LHCN-M2 (cell line): ENCODE data around the gene COQ4. TPM values are rescaled to one million over a fixed set of nuclear protein-coding genes. Genes with fewer than 3 reads are reported as not detected.

ENCODE experiments used
- DNase-seq: peaks from one replicate; pipeline ENCODE4 v3.0.0-alpha.2; 2012; ENCODE audit warnings: low read depth
- total RNA-seq: library from RNA; depleted of rRNA; stranded (reverse); fragments of >200 nt; gene quantifications from 2 replicates; pipeline ENCODE4 v1.2.3, GENCODE V29; 2014

Gene COQ4
- total RNA-seq, 1 experiment from 2014 or later = 40.1 TPM

- DNase-seq = no peak
Measured at GRCh38 chr9:128340691-128341434, 18.2 kb downstream of the COQ4 start.

- peak; percentile 69 for DNase-seq
Measured at GRCh38 chr9:128341435-128341849, 18.8 kb downstream of the COQ4 start.

- DNase-seq = no peak
Measured at GRCh38 chr9:128342971-128343680, 20.5 kb downstream of the COQ4 start.

- no peak for DNase-seq
Measured at GRCh38 chr9:128343855-128344254, 21.2 kb downstream of the COQ4 start.

GRCh38 chr9:128344931-128345605, 22.4 kb downstream of the COQ4 start:
- DNase-seq = no peak

- DNase-seq = no peak
Measured at GRCh38 chr9:128349125-128349524, 26.5 kb downstream of the COQ4 start.

GRCh38 chr9:128349772-128350171, 27.1 kb downstream of the COQ4 start:
- DNase-seq = no peak

- DNase-seq = no peak
Measured at GRCh38 chr9:128355451-128355850, 32.8 kb downstream of the COQ4 start.

GRCh38 chr9:128358090-128358489, 35.5 kb downstream of the COQ4 start:
- no peak for DNase-seq

GRCh38 chr9:128358861-128359260, 36.2 kb downstream of the COQ4 start:
- no peak for DNase-seq

- no peak for DNase-seq
Measured at GRCh38 chr9:128360826-128361225, 38.2 kb downstream of the COQ4 start.

GRCh38 chr9:128361296-128361985, 38.8 kb downstream of the COQ4 start:
- peak; percentile 78 for DNase-seq

- DNase-seq = peak; percentile 90
Measured at GRCh38 chr9:128361986-128362646, 39.5 kb downstream of the COQ4 start.

GRCh38 chr9:128362774-128363173, 40.1 kb downstream of the COQ4 start:
- peak; percentile 48 for DNase-seq

GRCh38 chr9:128365525-128365924, 42.9 kb downstream of the COQ4 start:
- DNase-seq = no peak

GRCh38 chr9:128369024-128369706, 46.5 kb downstream of the COQ4 start:
- DNase-seq = no peak

- no peak for DNase-seq
Measured at GRCh38 chr9:128370367-128370751, 47.7 kb downstream of the COQ4 start.

- DNase-seq = peak; percentile 96
Measured at GRCh38 chr9:128370752-128371629, 48.4 kb downstream of the COQ4 start, which contains the start of gene URM1. Gene URM1, plus strand, starts transcription at chr9:128371374. Its CDS starts 7 bp downstream, at chr9:128371381.

- no peak for DNase-seq
Measured at GRCh38 chr9:128371630-128372117, 49.0 kb downstream of the COQ4 start.
